HG03280 (cell line): Measurements from ENCODE around the gene ZNF564.
A peak's percentile ranks its signal among the peaks of the same experiment; 100 is the strongest.
"Not testable (repeated sequence)": the region's sequence is repeated elsewhere in the genome, so short reads cannot be mapped to it uniquely, and the experiment has no call there.

Experiments used
- ATAC-seq: cut with Tn5 transposase; IDR thresholded peaks from one replicate; pipeline ENCODE4 v1.9.1; 2021; ENCODE audit warnings: mild to moderate bottlenecking, moderate library complexity; ENCODE audit not compliant: unreplicated experiment

The ZNF564 gene

DNA sequence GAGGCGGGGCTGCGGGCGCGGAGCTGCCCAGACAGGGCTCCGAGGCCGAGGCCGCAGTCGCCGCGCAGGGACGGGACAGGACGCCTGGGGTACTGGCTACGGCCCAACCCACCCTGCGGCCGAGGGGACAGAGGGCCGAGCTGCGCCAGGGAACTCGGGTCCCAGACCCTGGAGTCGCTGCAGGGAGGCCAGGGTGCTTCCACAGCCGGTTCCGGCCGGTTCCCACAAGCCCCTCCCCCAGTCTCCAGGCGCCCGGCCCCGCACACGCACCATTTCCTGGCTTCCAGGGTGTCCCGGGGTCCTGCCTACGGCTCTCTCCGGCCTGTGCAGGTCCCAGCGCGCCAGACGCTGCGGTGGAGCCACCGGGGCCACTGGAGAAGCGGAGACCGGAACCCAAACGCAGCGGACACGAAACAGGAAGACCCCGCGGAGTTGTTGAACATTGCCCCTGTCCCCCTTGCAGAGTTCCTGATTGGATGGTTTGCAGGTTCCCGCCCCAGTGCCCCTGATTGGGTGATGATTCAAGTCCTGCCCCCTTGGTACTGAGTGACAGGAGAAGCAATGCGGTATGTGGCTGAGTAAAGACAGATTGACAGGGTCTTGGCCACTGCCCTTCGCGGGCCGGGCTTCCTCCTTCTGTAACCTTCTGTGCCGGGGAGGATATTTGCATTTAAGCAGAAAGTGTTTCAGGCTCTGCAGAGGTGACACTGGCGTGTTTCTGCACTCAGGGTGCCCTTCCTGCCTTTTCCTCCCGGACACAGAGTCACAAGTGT lies at the start of gene ZNF564:
Gene ZNF564 (minus strand): TSS at position 423 of the 773 bp plus-strand sequence. CDS start 150 bp downstream, at position 273.
- peak; percentile 99 for ATAC-seq

DNA sequence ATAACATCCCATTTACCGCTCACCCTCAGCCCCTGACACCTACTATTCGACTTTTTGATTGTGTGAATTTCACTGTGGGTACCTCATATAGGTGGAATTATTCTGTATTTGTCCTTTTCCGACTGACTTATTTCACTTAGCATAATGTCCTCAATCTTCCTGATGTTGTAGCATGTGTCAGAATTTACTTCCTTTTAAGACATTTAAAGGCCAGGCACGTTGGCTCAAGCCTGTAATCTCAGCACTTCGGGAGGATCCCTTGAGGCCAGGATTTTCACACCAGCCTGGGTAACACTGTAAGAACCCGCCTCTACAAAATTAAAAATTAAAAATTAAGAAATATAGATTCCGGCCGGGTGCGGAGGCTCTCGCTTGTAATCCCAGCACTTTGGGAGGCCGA lies 46.3 kb upstream of the ZNF564 start:
- ATAC-seq = no peak

DNA sequence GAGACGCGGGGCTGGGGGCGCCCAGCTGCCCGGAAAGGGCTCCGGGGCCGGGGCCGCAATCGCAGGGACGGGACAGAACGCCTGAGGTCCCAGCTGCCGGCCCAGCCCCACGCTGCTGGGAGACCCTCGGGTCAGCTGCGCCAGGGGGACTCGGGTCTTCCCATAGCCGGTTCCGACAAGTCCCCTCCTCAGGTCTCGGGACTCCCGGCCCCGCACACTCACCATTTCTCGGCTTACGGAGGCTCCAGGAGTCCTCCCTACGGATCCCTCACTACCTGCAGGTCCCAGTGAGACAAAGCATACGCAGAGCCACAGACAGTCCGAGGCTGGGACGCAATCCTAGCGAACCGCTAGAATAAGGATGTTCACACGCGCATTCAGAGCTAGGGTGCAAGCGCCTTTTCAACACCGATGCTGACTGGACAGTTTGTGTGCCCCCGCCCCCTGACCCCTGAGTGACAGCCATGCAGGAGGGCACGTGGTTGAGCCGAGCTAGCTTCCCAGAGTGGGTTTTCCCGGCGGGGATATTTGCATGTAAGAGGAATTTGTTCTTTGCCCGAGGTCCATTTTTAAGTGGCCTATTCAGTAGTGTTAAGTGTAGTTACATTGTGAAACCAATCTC lies 45.8 kb upstream of the ZNF564 start:
- ATAC-seq = no peak

DNA sequence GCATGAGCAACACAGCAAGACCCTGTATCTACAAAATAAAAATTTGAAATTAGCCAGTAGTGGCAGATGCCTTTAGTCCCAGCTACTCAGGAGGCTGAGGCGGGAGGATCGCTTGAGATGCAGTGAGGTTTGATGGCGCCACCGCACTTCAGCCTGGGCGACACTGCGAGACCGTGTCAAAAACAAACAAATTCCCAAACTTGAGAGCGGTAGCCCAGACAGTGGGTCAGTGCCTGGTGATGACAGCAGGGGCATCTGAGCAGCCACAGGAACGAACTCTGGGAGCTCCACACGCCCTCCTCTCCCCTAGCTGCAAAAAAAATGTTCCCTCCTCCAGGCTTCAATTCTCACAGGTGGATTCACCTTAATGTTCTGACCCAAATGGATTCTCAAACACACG lies 45.2 kb upstream of the ZNF564 start:
- ATAC-seq = no peak

DNA sequence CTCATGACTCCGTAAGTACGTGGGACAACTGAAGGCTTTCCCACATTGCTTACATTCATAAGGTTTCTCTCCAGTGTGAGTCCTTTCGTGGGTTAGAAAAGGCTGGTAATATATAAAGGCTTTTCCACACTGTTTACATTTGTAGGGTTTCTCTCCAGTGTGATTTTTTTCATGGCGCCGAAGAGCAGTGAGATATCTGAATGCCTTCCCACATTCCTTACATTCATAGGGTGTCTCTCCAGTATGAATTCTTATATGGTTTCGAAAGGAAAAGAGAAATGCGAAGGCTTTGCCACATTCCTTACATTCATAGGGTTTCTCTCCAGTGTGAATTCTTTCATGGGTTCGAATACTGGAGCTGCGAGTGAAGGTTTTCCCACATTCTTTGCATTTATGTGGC lies 29.8 kb upstream of the ZNF564 start:
- ATAC-seq = no peak

DNA sequence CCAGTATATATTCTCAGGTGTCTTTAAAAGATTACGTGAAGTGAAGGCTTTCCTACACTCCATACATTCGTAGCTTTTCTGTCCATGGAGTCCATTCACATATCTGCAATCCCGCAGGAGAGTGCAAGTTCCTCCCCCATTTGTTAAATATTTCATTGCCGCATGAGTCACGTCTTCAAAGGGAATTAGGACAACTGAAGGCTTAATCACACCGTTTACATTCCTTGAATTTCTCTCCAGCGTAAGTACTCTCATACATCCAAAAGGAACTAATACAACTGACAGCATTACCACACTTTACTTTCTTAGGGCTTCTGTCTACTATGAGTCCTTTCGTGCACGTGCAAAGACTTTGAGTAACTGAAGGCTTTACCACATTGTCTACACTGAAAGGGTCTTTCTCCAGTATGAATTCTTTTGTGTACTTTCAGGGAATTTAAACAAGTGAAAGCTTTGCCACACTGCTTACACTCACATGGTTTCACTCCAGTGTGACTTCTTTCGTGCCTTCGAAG lies 29.0 kb upstream of the ZNF564 start:
- no peak for ATAC-seq

DNA sequence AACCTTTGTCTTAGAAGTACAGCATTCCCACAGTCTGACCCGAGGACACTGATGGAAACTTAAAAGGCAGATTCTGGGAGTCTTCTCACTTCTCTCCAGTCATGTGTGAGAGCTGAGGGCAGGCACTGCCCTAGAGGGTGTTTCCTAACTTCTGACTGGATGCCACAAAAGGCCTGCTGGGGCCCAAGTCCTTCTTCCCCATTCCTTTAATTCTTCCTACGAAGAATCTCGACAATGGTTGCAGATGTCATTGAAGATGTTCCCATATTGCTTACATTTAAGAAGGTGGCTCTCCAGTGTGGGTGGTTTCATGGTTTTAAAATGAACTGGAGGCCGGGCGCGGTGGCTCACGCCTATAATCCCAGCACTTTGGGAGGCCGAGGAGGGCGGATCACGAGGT lies 27.4 kb upstream of the ZNF564 start:
- no peak for ATAC-seq

DNA sequence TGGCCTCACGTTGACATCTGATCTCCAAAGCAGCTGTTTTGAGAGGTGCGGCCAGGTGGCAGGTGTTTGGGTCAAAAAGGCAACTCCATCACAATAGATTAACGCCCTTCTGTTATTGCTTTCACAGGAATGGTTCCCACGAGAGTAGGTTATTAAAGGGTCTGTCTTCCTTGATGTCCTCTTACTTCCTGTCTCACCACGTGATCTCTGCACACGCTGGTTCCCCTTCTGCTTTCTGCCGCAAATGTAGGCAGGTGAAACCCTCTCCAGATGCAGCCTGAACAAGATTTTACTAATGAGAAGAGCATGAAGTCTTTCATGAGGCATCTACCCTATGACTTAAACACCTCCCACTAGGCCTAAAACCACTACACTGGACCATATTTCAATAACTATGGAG lies 22.8 kb upstream of the ZNF564 start:
- no peak for ATAC-seq

DNA sequence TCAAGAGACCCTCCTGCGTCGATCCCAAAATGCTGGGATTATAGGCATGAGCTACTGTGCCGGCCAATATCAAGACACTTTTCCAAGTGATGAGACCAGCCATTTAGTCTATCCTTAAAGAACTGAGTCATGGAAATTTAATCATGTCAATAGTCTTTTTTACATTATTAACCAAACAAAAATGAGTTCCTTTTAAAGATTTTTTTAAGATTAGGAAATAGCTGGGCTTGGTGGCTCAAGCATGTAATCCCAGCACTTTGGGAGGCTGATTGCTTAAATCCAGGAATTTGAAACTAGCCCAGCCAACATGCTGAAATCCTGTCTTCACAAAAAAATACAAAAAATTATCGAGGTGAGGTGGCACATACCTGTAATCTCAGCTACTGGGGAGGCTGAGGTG lies 16.7 kb upstream of the ZNF564 start:
- ATAC-seq = no peak

DNA sequence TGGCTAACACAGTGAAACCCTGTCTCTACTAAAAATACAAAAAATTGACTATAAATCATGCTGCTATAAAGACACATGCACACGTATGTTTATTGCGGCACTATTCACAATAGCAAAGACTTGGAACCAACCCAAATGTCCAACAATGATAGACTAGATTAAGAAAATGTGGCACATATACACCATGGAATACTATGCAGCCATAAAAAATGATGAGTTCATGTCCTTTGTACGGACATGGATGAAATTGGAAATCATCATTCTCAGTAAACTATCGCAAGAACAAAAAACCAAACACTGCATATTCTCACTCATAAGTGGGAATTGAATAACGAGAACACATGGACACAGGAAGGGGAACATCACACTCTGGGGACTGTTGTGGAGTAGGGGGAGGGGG lies 15.1 kb upstream of the ZNF564 start:
- ATAC-seq = not testable (repeated sequence)

DNA sequence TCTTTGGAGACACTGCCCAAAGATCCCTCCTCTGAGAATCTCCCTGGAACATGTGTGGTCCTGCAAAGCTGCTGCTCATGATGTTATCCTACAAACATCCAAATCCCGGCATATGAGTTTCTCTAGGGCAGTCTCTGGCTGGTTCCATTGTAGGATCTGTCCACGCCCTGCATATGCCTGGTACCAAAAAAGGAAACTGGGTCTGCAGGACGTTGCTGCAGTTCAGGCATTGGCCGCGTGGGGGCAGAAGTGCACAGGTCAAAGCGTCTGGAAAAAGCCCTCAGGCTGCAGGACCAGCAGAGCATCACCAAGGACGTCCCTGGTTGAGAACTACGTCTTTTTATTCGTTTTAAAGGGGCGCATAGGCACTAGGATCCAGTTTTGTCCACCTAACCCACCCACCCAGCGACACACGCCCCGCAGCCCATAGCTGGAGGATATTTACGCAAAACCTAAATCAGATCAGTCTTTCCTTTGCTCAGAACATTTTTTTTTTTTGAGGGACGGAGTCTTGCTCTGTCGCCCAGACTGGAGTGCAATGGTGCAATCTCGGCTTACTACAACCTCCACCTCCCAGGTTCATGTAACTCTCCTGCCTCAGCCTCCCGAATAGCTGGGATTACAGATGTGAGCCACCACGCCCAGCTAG lies 12.9 kb upstream of the ZNF564 start:
- no peak for ATAC-seq

DNA sequence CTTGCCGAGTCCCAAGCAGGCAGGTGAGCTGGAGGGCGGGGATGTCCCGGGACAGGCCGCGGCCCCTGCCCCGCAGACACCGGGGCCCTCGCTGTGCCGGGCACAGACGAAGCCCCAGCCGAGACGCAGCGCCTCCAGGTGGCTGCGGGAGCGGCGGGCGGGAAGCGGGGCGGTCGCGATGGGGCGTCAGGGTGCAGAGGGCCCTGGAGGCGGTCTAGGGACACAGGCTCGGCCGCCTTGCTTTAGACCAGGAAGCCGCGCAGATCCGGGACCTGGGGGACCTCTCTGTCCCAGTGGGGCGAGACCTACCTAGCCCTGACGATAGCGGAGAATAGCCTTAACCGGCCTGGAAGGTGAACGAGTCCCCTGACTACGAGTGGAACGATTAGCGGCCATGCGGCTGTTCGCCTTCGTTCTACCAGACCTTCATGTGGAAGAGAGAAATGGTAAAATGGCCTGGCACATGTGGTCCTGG lies 4.2 kb upstream of the ZNF564 start:
- ATAC-seq = no peak

DNA sequence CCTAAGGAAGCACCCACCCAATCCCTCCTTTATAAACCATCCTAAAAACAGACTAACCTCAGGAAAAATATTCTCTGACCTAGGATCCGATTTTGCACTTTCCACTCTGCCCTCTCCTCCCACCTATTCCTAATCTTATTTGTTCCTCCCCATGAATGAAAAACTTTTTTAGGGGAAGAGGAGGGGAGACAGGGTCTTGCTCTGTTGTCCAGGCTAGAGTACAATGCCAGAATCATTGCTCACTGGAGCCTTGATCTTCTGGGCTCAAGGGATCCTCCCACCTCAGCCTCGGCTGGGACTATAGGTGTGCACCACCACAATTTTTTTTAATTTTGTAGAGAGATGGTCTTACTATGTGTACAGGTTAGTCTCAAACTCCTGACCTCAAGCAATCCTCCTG lies 4.4 kb downstream of the ZNF564 start:
- ATAC-seq = no peak

DNA sequence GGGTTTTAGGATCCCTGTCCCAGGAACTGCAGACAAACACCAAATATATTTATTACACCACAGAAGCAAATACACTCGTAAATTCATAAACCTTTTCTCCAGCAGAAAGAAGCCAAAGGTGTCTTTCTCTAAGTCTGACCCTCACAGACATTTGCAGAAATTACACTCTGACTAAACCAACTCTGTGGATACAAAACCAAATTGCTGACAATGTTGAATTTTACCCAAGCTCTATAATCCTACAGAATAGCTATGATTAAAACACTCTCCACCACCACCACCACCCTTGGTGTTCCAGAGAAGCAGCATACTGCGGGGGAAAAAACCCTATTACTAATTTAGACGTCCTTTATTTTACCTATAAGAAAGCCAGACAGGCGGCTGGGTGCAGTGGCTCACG lies 5.2 kb downstream of the ZNF564 start:
- no peak for ATAC-seq

DNA sequence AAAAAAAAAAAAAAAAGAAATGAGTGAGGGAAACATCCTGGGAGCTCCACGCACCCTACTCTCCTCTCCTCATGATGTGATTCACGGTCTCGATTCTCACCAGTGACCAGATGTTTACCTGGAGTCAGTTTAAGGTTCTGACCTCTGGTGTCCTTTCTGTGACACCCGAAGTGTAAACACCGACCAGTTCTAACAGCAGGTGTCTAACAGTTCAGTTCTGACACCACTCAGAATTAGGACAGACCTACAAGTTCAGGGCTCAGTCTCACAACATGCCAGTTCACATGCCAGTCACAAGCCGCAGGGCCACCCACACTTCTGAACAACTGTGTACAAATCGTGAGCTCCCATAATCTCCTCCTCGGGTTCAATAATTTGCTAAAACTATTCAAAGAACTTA lies 6.0 kb downstream of the ZNF564 start:
- no peak for ATAC-seq

DNA sequence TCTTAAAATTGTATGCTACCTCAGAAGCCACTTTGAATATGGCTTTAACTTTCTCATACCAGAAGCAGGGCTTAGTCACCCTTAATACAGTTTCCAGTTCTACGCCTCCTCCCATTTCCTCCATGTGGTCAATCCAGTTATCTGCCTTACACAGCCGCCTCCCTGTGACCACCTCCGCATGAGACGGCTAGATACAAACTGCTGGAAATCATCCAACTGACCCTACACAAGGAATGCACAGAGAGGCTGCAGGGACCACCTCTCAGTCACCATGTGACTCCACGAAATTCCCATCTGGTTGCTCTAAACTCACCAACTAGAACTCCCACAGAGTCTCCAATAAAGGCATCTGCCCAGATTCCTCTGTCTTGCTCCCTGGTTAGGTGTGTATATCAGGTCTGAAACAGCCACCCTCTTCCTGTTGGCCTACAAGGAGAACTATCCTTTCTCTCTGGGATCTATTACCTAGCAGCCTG lies 6.8 kb downstream of the ZNF564 start:
- ATAC-seq = no peak

DNA sequence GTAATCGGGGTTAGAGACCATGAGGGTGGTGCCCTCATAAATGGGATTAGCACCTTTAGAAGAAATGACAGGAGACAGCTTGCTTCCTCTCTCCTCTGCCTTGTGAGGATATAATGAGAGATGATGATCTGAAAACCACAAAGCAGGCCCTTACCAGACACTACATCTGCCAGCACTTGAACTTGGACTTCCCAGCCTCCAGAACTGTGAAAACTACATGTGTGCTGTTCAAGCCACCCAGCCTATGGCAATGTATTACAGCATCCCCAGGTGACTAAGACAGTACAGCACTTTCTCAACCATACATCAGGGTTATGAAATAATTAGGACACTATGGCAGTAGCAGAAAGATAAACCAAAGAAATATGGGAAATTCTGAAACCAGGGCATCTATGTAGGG lies 7.4 kb downstream of the ZNF564 start:
- no peak for ATAC-seq

DNA sequence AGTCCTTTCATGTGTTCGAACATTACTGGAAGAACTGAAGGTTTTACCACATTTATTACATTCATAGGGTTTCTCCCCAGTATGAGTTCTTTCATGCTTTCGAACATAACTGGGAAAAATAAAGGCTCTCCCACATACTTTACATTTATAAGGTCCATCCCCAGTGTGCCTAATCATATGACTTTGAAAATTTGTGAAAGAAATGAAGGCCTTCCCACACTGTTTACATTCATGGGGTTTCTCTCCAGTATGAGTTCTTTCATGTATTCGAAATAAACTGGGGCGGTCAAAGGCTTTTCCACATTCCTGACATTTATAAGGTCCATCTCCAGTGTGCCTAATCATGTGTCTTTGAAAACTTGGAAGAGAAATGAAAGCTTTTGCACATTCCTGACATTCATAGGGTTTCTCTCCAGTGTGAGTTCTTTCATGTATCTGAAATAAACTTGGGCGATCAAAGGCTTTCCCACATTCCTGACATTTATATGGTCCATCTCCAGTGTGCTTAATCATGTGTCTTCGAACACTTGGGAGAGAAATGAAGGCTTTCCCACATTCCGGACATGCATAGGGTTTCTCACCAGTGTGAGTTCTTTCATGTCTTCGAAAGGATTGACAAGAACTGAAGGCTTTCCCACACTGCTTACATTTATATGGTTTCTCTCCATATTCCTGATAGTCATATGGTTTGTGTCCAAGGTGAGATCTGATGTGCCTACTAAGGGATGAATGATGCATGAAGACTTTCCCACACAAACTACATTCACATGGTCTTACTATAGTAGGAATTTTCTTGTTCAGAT lies 24.0 kb downstream of the ZNF564 start:
- no peak for ATAC-seq

DNA sequence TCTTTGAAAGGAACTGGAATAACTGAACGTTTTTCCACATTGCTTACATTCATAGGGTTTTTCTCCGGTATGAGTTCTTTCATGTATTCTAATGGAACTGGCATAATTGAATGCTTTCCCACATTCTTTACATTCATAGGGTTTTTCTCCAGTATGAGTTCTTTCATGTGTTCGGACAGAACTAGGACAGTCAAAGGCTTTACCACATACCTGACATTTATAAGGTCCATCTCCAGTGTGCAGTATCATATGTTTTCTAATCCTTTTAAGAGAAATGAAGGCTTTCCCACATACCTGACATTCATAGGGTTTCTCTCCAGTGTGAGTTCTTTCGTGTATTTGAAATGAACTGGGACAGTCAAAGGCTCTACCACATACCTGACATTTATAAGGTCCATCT lies 24.7 kb downstream of the ZNF564 start:
- no peak for ATAC-seq

DNA sequence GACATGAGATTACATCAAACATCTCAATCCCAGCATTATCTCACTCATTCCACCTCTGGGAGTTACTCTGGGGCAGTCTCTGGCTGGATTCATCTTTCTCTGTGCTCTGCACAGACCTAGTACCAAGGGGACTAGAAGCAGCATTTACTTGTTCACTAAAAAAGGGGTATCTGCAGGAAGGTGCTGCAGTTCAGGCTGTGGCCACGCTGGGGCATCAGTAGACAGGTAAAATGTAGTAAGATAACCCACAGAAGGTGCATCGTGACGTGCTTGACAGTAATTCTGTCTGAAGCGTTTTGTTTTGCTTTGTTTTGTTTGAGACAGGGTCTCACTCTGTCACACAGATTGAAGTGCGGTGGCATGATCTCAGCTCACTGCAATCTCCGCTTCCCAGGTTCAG lies 29.3 kb downstream of the ZNF564 start:
- ATAC-seq = no peak

DNA sequence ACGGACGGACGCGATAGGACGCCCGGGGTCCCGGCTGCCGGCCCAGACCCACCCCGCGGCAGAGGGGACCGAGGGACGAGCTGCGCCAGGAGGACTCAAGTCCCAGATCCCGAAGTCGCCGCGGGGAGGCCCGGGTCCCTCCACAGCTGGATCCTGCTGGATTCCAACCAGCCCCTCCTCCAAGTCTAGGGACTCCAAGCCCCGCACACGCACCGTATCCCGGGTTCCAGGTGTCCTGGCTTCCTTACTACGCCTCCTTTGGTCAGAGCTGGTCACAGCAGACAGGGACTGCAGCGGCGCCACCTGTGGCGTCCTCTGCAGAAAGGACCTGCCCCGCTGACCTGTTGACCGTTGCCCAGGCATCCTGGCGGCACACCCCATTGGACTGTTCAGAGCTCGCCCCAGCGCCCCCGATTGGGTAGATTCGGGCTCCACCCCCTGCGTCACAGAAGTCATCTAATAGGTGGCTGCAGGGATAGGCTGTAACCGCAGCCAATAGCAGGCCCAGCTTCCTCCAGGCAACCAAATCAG lies 37.7 kb downstream of the ZNF564 start:
- no peak for ATAC-seq
